ENCODE results near the gene BICDL2. TPM values are rescaled to one million over a fixed set of nuclear protein-coding genes. Genes with fewer than 3 reads are reported as not detected.

Gene BICDL2
- total and polyA plus RNA-seq, 9 of the 15 experiments (the other 6 are each of a cell fraction or from before 2014, with no cell fraction given): 0.09 to 0.28 (median 0.09) TPM; not detected in 6

GRCh38 chr16:3059041-3059722 is 22.4 kb upstream of the BICDL2 start (continued):
- 0 out of 2 replicates have a peak, but pooled peaks have one; percentile 12 for TF ChIP-seq ARID2 (IDR thresholded peaks at IDR 0.05)
- no peak for TF ChIP-seq ZFP30 (CRISPR knock-in tag; IDR thresholded peaks at IDR 0.05; ENCODE audit: borderline replicate concordance)
- TF ChIP-seq TRIM25 (IDR thresholded peaks at IDR 0.05; ENCODE audit: borderline replicate concordance): no peak
- no peak for TF ChIP-seq PURB (CRISPR knock-in tag; IDR thresholded peaks at IDR 0.05; ENCODE audit: low read depth)
- TF ChIP-seq SIX5 (IDR thresholded peaks at IDR 0.05; ENCODE audit: borderline replicate concordance in 1 of 2, insufficient read depth in 1 of 2, low read depth in 1 of 2, low read length in 2 of 2): no peak
- TF ChIP-seq SNAPC5 (CRISPR knock-in tag; IDR thresholded peaks at IDR 0.05): no peak
- TF ChIP-seq CCNT2 (IDR thresholded peaks at IDR 0.05; ENCODE audit: borderline replicate concordance, extremely low read depth, insufficient read length, low read depth, low read length): peak; percentile 53
- TF ChIP-seq HLTF (IDR thresholded peaks at IDR 0.05): no peak
- TF ChIP-seq FIP1L1 (IDR thresholded peaks at IDR 0.05; ENCODE audit: low read depth, low read length, poor library complexity, severe bottlenecking): no peak
- TF ChIP-seq CTBP1 (IDR thresholded peaks at IDR 0.05; ENCODE audit: borderline replicate concordance): peak; percentile 88
- TF ChIP-seq BCLAF1 (IDR thresholded peaks at IDR 0.05; ENCODE audit: borderline replicate concordance in 1 of 2, control insufficient read depth in 1 of 2, low read depth in 2 of 2, low read length in 1 of 2): no peak

All from K562 (cell line).